Activated T-helper 2 cell treated with anti-CD3 and anti-CD28 coated beads, Interferon-gamma antibody, Interleukin-2, Interleukin-4, amounts not matched to agents 10 μg/mL and 5 μg/mL and 100 μg/mL, durations not matched to agents 14 hours and 24 hours and 36 hours (primary cell): Measurements from ENCODE around the gene TMA7B. TPM values are rescaled to one million over a fixed set of nuclear protein-coding genes. Genes with fewer than 3 reads are reported as not detected.

Source experiments
- DNase-seq: peaks from one replicate; pipeline ENCODE4 v3.0.0; 2021; ENCODE audit warnings: low spot score
- H3K27ac Mint-ChIP-seq: one replicate; pipeline ENCODE4 v1.8.0; 2021; ENCODE audit warnings: mixed read lengths
- H3K27me3 Mint-ChIP-seq: one replicate; pipeline ENCODE4 v1.8.0; 2021; ENCODE audit warnings: low read depth, mixed read lengths
- H3K36me3 Mint-ChIP-seq: one replicate; pipeline ENCODE4 v1.8.0; 2021; ENCODE audit warnings: low read depth, mixed read lengths
- H3K4me1 Mint-ChIP-seq: one replicate; pipeline ENCODE4 v1.8.0; 2021; ENCODE audit warnings: low read depth, mixed read lengths
- H3K4me3 Mint-ChIP-seq: one replicate; pipeline ENCODE4 v1.8.0; 2021; ENCODE audit warnings: low read depth, mild to moderate bottlenecking, moderate library complexity, mixed read lengths
- H3K9me3 Mint-ChIP-seq: one replicate; pipeline ENCODE4 v1.8.0; 2021; ENCODE audit warnings: mixed read lengths
- intact Hi-C: fragments of 100-400 bp; cut with micrococcal nuclease; formaldehyde crosslinking; loops from one replicate; pipeline ENCODE4 v1.15.1; 2023
- total RNA-seq: library from RNA; stranded (reverse); gene quantifications from 2 replicates; pipeline ENCODE4 v1.2.3, GENCODE V29; 2022

The TMA7B gene
- total RNA-seq, 1 donor from 2014 or later = 1.7 TPM

DNA sequence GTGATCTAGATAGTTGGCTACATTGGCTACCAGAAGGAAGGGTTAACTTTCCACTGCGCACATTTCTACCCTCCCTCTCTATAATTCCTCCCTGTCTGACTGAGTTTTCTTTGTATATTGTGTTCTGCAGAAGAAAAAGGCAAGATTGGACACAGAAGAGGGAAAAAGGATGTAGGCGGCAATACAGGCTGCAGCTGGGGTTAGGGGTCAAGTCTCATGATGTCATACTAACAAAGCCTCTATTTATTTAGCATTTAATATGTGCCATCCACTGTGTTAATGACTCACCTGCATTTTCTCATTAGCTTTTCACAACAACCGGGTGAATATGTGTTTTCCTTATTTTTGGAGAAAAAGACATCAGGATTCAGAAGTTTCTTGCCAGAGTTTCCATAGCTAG, 36.5 kb downstream of the TMA7B start:
- no peak for DNase-seq
- Mint-ChIP-seq H3K36me3 (no peaks in the 10 kb centered on the region), H3K4me1 (peaks cover 7% of the 10 kb centered on the region), H3K27me3 (peaks cover 51% of the 10 kb centered on the region), H3K27ac (no peak overlapping the region), H3K4me3 (no peak overlapping the region), H3K9me3 (no peaks in the 10 kb centered on the region)
- intact Hi-C loops = no loop called here

DNA sequence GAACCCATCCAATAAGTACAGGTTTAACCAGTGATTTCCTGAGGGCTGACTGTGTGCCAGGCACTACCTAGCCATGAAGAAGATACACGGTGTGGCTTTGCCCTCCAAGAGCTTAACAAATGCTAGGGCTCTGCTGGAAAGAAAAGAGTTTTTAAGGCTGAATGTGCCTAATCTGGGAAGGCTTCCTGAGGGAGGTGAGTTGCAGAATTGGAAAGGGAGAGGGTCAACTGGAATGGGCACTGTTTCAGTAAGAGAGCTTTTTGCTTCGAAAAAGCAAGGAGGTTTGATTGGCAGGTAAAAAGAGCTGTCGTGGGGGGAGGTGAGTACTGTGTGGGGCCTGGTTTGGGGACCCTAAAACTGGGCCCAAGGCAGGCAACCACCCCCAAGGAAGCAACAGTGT, 37.2 kb downstream of the TMA7B start:
- Mint-ChIP-seq H3K4me1 (peaks cover 7% of the 10 kb centered on the region), H3K27me3 (peaks cover 52% of the 10 kb centered on the region), H3K36me3 (no peaks in the 10 kb centered on the region), H3K4me3 (no peak overlapping the region), H3K27ac (no peak overlapping the region), H3K9me3 (no peaks in the 10 kb centered on the region)
- no peak for DNase-seq
- intact Hi-C loops = no loop called here

DNA sequence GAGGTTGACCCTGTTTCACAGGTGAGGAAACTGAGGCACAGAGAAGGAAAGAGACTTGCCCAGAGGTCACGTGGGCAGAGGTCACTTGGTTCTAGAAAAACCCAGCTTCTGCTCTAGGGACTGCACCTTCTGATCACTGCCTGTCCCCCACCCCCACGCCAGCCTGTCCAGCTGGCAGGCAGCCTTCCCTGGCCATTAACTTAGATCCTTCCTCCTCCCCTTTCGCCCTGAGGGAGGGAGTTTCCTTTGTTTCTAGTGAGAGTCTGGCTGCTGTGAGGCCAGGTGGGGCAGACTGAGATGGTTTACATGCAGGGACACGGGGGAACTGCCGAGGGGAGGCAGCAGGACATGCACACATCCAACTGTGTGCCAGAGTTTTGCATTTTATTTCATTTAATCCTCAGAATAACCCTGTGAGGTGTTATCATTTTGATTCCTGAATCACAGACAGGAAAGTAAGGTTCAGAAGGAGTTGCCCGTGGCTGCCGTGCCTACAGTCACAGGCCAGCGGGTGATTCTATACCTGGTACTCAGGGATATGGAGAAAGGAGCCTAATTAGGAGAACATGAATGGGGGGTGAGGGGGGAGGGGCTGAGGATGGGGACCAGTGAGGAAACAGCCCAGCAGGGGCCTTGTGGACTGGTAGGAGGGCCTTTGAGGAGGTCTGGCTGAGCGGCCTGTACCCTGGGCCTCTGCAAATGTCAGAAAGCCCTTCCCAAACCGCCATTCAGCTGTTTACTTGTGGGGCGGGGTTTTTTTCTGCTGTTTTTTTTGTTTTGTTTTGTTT, 37.9 kb downstream of the TMA7B start:
- no peak for DNase-seq
- no peaks in the 10 kb centered on the region for H3K9me3 Mint-ChIP-seq
- H3K36me3 Mint-ChIP-seq = no peaks in the 10 kb centered on the region
- peaks cover 49% of the 10 kb centered on the region for H3K27me3 Mint-ChIP-seq
- no peak overlapping the region for H3K4me3 Mint-ChIP-seq
- no peak overlapping the region for H3K27ac Mint-ChIP-seq
- peaks cover 7% of the 10 kb centered on the region for H3K4me1 Mint-ChIP-seq
- intact Hi-C loops = no loop called here

DNA sequence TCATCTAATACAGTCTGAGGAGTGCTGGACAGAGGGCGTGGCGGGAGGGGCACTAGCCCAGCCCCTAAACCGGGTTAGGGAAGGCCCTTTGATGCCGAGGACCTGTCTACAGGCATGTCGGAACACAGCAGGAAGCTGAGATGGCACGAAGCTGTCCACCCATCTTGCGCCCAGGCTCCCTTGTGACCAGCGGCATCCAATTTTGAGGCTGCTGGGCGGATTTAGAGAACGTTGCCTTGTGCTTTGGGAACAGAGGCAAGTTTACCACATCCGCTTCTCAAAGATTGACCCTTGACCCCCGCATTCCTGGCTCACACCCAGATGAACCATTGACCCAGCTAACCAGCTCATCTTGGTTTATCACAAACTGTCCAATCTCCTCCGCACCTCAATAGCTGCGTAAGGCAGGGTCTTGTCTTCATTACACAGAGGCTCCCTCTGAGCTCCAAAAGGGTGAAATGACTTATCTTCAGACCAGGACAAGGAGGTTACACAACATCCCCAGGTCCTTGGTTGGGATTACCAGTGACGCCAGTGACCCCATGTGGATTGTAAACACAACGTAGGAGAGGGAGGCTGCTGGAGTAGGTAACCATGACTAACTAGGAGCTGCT, 39.1 kb downstream of the TMA7B start:
- no peak overlapping the region for H3K4me3 Mint-ChIP-seq
- H3K9me3 Mint-ChIP-seq = no peaks in the 10 kb centered on the region
- no peak for DNase-seq
- H3K27ac Mint-ChIP-seq = no peak overlapping the region
- peaks cover 41% of the 10 kb centered on the region for H3K27me3 Mint-ChIP-seq
- intact Hi-C loops = no loop called here
- H3K36me3 Mint-ChIP-seq = no peaks in the 10 kb centered on the region
- peaks cover under 1% of the 10 kb centered on the region for H3K4me1 Mint-ChIP-seq

DNA sequence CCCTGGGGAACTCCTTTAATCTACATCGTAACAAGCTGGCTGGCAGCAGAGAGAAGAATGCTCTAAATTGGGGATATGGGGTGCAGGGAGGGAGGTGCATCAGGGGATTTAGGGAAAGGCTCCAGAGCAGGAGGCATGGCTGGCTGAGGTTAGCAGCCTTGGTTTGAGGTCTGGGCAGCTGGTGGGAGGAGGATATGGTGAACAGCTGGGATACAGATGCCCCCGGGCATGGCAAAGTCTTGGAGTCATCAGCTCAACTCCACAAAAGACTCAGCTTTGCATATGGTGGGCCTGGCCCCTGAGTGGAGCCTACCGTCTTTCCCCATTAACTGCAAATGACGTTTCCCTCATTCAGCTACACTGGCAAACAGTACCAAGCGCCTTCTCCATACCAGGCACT, 40.0 kb downstream of the TMA7B start:
- H3K9me3 Mint-ChIP-seq = no peaks in the 10 kb centered on the region
- no peaks in the 10 kb centered on the region for H3K4me1 Mint-ChIP-seq
- no peak for DNase-seq
- peaks cover 41% of the 10 kb centered on the region for H3K27me3 Mint-ChIP-seq
- H3K4me3 Mint-ChIP-seq = no peak overlapping the region
- no peaks in the 10 kb centered on the region for H3K36me3 Mint-ChIP-seq
- intact Hi-C loops = no loop called here
- no peak overlapping the region for H3K27ac Mint-ChIP-seq

DNA sequence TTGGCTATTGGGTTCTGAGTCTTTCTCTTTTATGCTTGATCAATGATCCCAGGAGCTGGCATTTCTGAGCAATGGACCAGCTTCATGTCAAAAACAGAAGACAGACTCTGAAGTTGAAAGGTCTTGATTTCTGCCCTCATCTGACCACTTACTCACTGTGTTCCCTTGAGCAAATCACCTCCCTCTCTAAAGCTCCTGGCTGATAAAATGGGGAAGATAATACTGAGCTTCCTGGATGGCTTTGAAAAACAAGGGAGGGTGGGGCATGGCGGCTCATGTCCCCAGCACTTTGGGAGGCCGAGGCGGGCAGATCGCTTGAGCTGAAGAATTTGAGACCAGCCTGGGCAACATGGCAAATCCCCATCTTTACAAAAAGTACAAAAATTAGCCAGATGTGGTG, 40.9 kb downstream of the TMA7B start:
- no peaks in the 10 kb centered on the region for H3K4me1 Mint-ChIP-seq
- no peaks in the 10 kb centered on the region for H3K9me3 Mint-ChIP-seq
- H3K27me3 Mint-ChIP-seq = peaks cover 36% of the 10 kb centered on the region
- DNase-seq = no peak
- H3K4me3 Mint-ChIP-seq = no peak overlapping the region
- intact Hi-C loops = no loop called here
- no peak overlapping the region for H3K27ac Mint-ChIP-seq
- H3K36me3 Mint-ChIP-seq = no peaks in the 10 kb centered on the region

DNA sequence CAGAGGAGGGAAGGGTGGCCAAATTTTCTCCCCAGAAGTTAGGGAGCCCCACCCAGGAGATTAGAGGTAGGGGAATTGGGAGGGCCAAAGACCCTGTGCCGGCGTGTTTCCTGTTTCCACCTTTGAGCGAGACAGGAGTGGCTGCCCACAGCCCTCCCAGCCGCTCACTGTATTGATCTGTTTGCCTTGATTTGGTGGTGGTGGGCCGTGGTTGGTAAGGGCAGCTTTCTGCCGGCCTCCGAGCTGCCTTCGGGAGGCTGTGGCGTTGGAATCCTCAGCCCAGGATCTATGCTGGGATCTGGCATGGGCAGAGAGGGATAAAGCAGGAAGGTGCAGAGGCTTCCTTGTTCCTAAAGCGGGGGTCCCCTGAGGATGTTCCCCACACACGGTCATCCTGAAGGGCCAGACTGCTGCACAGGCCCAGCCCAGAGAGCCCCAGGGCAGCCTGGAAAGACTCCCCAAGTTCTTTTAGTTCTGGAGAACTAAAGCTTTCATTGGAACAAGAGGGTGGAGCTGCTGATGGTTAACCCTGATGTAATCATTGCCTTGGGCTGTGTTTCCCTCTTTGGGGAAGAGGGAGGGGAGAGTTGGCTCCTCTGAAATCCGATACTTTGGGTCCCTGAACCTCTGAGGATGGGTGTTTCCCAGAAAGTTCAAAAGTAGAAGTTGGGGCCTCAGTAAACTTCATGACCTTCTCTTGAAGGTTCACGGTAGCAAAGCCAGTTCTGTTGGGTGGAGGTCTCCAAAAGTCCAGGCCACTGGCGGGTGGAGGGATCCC, 41.8 kb downstream of the TMA7B start:
- H3K36me3 Mint-ChIP-seq = no peaks in the 10 kb centered on the region
- no peak for DNase-seq
- H3K4me1 Mint-ChIP-seq = no peaks in the 10 kb centered on the region
- H3K9me3 Mint-ChIP-seq = no peaks in the 10 kb centered on the region
- intact Hi-C loops = no loop called here
- H3K27me3 Mint-ChIP-seq = peaks cover 33% of the 10 kb centered on the region
- no peak overlapping the region for H3K27ac Mint-ChIP-seq
- no peak overlapping the region for H3K4me3 Mint-ChIP-seq

DNA sequence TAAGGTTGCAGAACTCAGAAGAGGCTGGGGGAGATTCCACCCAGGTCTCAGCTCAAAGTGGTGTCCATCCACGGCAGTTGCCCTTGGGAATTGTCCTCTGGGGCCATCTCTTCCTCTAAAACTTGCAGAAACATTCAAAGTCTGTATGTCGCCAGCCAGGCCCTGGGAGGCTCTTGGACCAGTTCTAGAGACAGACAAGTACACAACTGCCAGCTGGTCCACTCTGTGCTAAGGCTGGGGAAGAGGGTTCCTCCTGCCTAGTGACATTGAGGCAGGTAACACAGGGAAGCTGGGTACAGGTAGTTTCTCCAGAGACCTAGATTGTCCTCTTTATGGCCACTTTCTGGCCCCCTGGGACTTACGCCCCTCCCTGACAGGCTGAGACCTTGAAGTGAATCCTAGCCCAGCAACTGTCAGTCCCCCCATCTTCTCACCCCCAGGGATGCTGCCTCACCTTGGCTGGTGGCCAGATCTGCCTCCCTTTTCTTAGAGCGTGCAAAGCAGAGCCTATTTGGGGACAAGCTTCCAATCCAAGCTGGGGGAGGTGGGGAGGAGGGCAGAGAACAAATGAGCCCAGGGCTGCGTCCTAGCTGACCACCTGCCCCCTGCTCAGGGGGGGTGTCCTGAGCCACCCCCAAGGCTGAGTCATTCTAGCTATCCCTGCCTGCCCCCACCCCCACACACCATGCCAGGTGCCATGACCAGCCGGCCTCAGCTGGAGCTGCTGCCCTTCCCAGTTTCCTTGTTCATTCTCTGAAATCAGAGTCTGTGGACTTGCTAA, 42.9 kb downstream of the TMA7B start:
- no peak for DNase-seq
- Mint-ChIP-seq H3K4me1 (no peaks in the 10 kb centered on the region), H3K36me3 (no peaks in the 10 kb centered on the region), H3K27me3 (peaks cover 33% of the 10 kb centered on the region), H3K9me3 (no peaks in the 10 kb centered on the region), H3K27ac (no peak overlapping the region), H3K4me3 (no peak overlapping the region)
- intact Hi-C loops = no loop called here

DNA sequence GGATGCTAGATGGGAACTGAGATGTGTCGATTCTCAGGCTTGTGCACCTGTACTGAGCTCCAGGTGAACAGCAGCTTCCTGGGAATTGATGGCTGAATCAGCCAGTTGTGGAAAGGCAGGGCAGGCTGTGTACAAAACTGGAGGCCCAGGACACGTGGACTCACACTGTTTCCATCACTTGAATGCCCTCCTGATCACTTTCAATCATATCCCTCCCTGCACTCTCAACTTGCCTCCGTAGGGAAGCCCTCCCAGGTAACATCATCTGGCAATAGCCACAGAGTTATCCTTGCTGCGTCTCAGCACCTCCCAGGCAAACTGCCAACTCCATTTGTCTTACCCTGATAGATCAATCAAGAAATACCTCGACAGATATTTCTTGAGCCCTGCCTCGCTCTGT, 44.6 kb downstream of the TMA7B start:
- intact Hi-C loops = no loop called here
- Mint-ChIP-seq H3K36me3 (no peaks in the 10 kb centered on the region), H3K4me3 (no peak overlapping the region), H3K9me3 (no peaks in the 10 kb centered on the region), H3K27ac (no peak overlapping the region), H3K27me3 (peaks cover 39% of the 10 kb centered on the region), H3K4me1 (peaks cover 3% of the 10 kb centered on the region)
- DNase-seq = no peak

DNA sequence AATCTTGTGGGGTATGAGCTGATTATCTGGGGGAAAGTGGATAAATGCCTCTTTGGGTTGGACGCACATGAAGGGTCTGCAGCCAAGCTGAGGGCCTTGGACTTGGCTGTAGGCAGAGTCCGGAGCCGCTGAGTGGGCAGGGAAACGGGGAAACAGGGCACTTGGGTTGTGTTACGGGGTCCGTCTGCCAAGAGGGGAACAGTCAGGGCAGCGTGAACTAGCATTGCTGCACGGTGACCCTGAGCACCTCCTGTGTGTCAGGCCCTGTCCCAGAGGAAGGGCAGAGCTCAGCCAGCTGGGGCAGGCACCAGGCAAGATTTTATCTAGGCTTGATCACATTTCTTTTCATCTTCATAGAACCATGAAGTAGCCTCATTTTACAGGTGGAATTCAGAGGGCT, 46.4 kb downstream of the TMA7B start:
- intact Hi-C loops = no loop called here
- peaks cover 3% of the 10 kb centered on the region for H3K4me1 Mint-ChIP-seq
- no peak overlapping the region for H3K27ac Mint-ChIP-seq
- no peaks in the 10 kb centered on the region for H3K9me3 Mint-ChIP-seq
- no peak overlapping the region for H3K4me3 Mint-ChIP-seq
- H3K36me3 Mint-ChIP-seq = no peaks in the 10 kb centered on the region
- H3K27me3 Mint-ChIP-seq = peaks cover 33% of the 10 kb centered on the region
- no peak for DNase-seq

DNA sequence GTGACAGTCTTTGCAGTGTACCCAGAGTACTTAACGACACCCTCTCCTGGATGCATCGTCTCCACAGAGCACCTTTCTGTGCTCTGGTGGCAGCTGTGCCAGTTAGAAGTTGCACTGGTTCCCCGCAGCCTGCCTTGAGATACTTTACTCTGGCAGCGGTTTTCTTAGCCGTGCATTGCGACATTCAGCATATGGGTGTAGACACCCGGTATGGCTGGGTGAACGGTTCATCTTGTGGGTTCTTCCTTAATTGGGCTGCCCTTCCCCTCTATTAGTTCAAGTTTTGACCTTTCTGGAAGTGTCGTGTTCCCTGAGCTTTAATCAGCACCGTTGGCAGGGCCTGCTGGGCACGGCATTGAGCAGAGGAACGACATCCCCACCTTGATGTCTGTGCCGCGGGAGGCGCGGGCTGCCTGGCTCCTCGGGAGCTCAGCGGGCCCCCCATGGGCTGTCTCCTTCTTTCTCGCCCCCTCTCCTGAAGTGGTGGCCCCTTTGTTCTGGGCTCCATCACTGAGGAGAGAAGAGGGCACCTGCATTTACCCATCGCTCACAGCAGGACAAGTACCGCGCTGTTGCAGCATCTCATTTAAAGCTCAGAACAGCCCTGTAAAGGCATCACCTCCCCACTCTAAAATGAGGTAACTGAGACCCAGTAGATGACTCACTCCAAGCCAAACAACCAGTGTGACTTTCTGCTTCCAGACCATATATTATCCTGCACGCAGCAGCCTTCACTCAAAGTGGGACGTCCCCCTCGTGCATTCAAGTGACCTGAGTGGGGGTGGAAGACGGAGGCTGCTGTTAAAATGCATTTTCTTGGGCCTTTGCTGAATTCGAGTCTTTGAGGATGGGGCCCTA, 47.9 kb downstream of the TMA7B start:
- intact Hi-C loops = no loop called here
- H3K27ac Mint-ChIP-seq = no peak overlapping the region
- H3K4me3 Mint-ChIP-seq = no peak overlapping the region

DNA sequence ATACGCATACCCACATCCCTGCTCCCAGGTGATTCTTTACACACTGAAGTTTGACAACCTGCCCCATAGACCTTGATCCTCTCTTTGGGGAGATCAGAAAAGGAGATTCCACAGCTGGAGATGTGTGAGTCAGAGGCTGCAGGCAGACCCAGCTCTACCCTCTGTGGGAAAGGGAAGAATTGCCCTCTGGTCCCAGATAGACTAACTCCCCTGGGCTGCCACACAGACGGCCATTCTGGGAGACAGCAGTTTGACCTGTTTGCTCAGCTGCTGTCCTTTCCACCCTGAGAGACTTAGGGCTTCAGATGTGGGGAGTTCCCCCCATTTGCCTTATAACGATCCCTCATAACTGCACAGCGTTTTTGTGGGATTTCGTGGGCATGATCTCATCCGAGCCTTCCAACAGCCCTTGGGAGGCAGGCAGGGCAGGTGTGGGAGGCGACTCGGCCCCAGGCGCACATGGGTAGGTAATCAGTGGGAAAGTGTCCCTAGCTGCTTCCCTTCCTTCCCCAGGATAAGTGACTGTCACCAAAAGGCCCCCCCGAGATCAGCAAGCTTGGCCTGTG, 48.6 kb downstream of the TMA7B start:
- Mint-ChIP-seq H3K4me3 (no peak overlapping the region), H3K27ac (no peak overlapping the region), H3K36me3 (no peaks in the 10 kb centered on the region), H3K4me1 (peaks cover 3% of the 10 kb centered on the region), H3K27me3 (peaks cover 32% of the 10 kb centered on the region), H3K9me3 (no peaks in the 10 kb centered on the region)
- intact Hi-C loops = no loop called here
- no peak for DNase-seq

More for the DNA sequence above, 47.9 kb downstream of the TMA7B start:
- peaks cover 3% of the 10 kb centered on the region for H3K4me1 Mint-ChIP-seq
- no peaks in the 10 kb centered on the region for H3K9me3 Mint-ChIP-seq
- no peak for DNase-seq
- H3K36me3 Mint-ChIP-seq = no peaks in the 10 kb centered on the region
- peaks cover 30% of the 10 kb centered on the region for H3K27me3 Mint-ChIP-seq
